Measurements from ENCODE around the gene ALPL.

- no peak for TF ChIP-seq CTCF (conservative IDR thresholded peaks at IDR 0.05 in 1 of 2, IDR thresholded peaks at IDR 0.05 in 1 of 2; ENCODE audit: extremely low read depth in 1 of 2, insufficient read depth in 1 of 2, low read depth in 1 of 2, low read length in 2 of 2)
- no peak for TF ChIP-seq EZH2 (IDR thresholded peaks at IDR 0.05; ENCODE audit: borderline replicate concordance, low read length)
These were observed 92.2 kb downstream of the ALPL start for GRCh38 chr1:21601278-21602048.

Data from mammary epithelial cell (primary cell).